K562 (cell line): ENCODE measurements around the gene IQCE. TPM values are rescaled to one million over a fixed set of nuclear protein-coding genes. Genes with fewer than 3 reads are reported as not detected.

ENCODE experiments used
- ATF7 ChIP-seq: fragments of 450-650 bp; IDR thresholded peaks from 2 replicates; pipeline ENCODE4 v1.7.1; 2014; ENCODE audit warnings: mild to moderate bottlenecking, moderate library complexity
- FOXA3 ChIP-seq, 2 experiments: fragments of 450-650 bp in 1 of 2; sonication (generic) in 1 of 2; formaldehyde crosslinking; IDR thresholded peaks in 1 of 2; conservative IDR thresholded peaks in 1 of 2; 2 replicates each; pipeline versions ENCODE4 v1.4.0 to v1.8.0; 2020 to 2022; ENCODE audit warnings: mild to moderate bottlenecking in 2 of 2, missing genetic modification reagents in 1 of 2
- FOXP4 ChIP-seq: sonication (generic); formaldehyde crosslinking; IDR thresholded peaks from 2 replicates; pipeline ENCODE4 v1.8.0; 2022; ENCODE audit warnings: mild to moderate bottlenecking, missing genetic modification reagents, borderline replicate concordance
- KAT8 ChIP-seq: fragments of 450-650 bp; IDR thresholded peaks from 2 replicates; pipeline ENCODE4 v1.6.1; 2016; ENCODE audit warnings: low read depth, mild to moderate bottlenecking
- KLF16 ChIP-seq: IDR thresholded peaks from 2 replicates; pipeline ENCODE4 v1.6.1; 2016; ENCODE audit warnings: antibody characterized with exemption
- MYC ChIP-seq, 2 experiments: fragments of 250-450 bp in 1 of 2; sonication (Bioruptor Pico) in 1 of 2; IDR thresholded peaks; 2 replicates each; pipeline versions ENCODE4 v1.5.1 to v1.6.1; 2012 to 2021; ENCODE audit warnings: low read depth in 2 of 2, borderline replicate concordance in 1 of 2, improper control_type of control experiment in 1 of 2, low read length in 1 of 2, mild to moderate bottlenecking in 1 of 2, moderate library complexity in 1 of 2
- NONO ChIP-seq, 2 experiments: fragments of 200-400 bp in 1 of 2; fragments of 450-650 bp in 1 of 2; formaldehyde crosslinking in 1 of 2; IDR thresholded peaks; 2 replicates each; pipeline ENCODE4 v1.6.1; 2017; ENCODE audit warnings: low read depth in 2 of 2, mild to moderate bottlenecking in 2 of 2, moderate library complexity in 2 of 2, low read length in 1 of 2
- TFAP4 ChIP-seq: sonication (generic); formaldehyde crosslinking; IDR thresholded peaks from 2 replicates; pipeline ENCODE4 v1.8.0; 2022; ENCODE audit warnings: missing genetic modification reagents, mild to moderate bottlenecking, moderate library complexity, borderline replicate concordance
- ZNF592 ChIP-seq: fragments of 450-650 bp; IDR thresholded peaks from 2 replicates; pipeline ENCODE4 v1.6.1; 2017; ENCODE audit warnings: antibody characterized with exemption, mild to moderate bottlenecking
- polyA plus RNA-seq, 8 experiments: library from polyadenylated mRNA; depleted of rRNA in 4 of 8; stranded (reverse) in 5 of 8; unstranded in 3 of 8; fragments of >200 nt; fragmentation: Nextera tagmentation in 2 of 8; fragmentation: Illumina TruSeq in 1 of 8; extraction: Ambion mirVana in 2 of 8; extraction: Trizol in 1 of 8; gene quantifications; 2 replicates each; pipeline versions ENCODE4 v1.2.1 to v1.2.3, GENCODE V29; 2011 to 2014; ENCODE audit warnings: inconsistent platforms in 1 of 8, missing spikeins in 1 of 8
- total RNA-seq, 7 experiments: library from RNA; depleted of rRNA in 6 of 7; stranded (reverse); fragments of >200 nt in 6 of 7; fragmentation: Illumina TruSeq in 2 of 7; extraction: Trizol in 2 of 7; gene quantifications; 2 replicates each; pipeline versions ENCODE4 v1.2.1 to v1.2.3, GENCODE V29; 2011 to 2021; ENCODE audit warnings: low replicate concordance in 1 of 7

Gene IQCE
- total and polyA plus RNA-seq, 9 of the 15 experiments (the other 6 are each of a cell fraction or from before 2014, with no cell fraction given): 0.18 to 8.5 (median 4.2) TPM

DNA sequence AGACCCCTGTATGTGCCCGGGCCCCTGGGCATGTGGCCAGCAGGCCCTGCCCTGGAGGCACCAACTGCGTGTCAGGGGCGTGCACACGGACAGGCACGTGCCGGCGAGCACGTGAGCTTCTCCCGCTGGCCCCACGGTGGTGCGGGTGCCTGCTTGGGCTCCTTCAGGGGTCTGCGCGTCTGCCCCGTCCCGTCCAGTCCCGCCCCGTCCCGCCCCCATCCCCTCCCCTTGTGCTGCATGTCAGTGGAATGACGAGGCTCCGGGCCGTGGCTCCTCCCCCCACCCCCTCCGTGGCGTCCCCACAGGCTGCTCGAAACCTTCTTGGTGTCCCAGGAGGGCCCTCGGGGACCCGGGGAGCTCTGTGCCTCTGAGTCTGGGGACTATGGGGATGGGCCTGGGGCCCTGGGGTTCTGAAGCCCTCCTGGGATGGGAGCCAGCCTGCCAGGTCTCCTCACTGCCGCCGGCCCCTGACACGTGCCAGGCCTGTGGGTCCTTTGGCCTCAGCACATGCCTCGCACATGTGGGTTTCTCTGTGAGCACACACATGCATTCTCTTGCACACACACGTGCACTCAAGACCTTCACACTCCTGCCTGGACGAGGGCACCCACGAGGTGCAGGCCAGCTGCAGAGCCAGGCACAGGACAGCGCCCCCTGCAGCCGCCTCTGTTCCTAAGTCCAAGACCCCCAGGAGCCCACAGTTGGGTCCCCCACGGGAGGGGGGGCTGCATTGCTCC is 101.7 kb downstream of the IQCE start (continued):
- TF ChIP-seq TFAP4 (CRISPR knock-in tag): peak; percentile 59; the same call in 1 of the 2 replicates
- no peak for TF ChIP-seq NONO (IDR thresholded peaks at IDR 0.05; ENCODE audit: low read depth in 2 of 2, low read length in 1 of 2)
- TF ChIP-seq KLF16: no peak
- peak; percentile 74 for TF ChIP-seq ZNF592
- TF ChIP-seq KAT8: no peak
- TF ChIP-seq MYC (IDR thresholded peaks at IDR 0.05; ENCODE audit: low read depth, low read length): peak; percentile 64; the same call in 1 of the 2 replicates
- TF ChIP-seq MYC (CRISPR knock-in tag; IDR thresholded peaks at IDR 0.05; ENCODE audit: borderline replicate concordance, low read depth): no peak
- 0 out of 2 replicates have a peak, but pooled peaks have one; percentile 14 for TF ChIP-seq ATF7
- TF ChIP-seq FOXP4 (CRISPR knock-in tag): peak; percentile 59; the same call in 1 of the 2 replicates
- peak in 1 of 2 experiments; percentile 64; a peak in 1 of 4 replicates for TF ChIP-seq FOXA3 (CRISPR knock-in tag; conservative IDR thresholded peaks at IDR 0.05 in 1 of 2, IDR thresholded peaks at IDR 0.05 in 1 of 2)
